HG03060 (cell line): ENCODE data around the gene DRC1.
"Not testable (repeated sequence)": the region's sequence is repeated elsewhere in the genome, so short reads cannot be mapped to it uniquely, and the experiment has no call there.

Experiments used
- ATAC-seq: cut with Tn5 transposase; IDR thresholded peaks from one replicate; pipeline ENCODE4 v1.9.1; 2021; ENCODE audit warnings: low read depth, moderate number of reproducible peaks; ENCODE audit not compliant: unreplicated experiment

DRC1 gene

GRCh38 chr2:26462100-26462499 lies 60.4 kb downstream of the DRC1 start:
- no peak for ATAC-seq

- ATAC-seq, result no peak
These were observed 61.0 kb downstream of the DRC1 start for GRCh38 chr2:26462511-26463243.

DNA sequence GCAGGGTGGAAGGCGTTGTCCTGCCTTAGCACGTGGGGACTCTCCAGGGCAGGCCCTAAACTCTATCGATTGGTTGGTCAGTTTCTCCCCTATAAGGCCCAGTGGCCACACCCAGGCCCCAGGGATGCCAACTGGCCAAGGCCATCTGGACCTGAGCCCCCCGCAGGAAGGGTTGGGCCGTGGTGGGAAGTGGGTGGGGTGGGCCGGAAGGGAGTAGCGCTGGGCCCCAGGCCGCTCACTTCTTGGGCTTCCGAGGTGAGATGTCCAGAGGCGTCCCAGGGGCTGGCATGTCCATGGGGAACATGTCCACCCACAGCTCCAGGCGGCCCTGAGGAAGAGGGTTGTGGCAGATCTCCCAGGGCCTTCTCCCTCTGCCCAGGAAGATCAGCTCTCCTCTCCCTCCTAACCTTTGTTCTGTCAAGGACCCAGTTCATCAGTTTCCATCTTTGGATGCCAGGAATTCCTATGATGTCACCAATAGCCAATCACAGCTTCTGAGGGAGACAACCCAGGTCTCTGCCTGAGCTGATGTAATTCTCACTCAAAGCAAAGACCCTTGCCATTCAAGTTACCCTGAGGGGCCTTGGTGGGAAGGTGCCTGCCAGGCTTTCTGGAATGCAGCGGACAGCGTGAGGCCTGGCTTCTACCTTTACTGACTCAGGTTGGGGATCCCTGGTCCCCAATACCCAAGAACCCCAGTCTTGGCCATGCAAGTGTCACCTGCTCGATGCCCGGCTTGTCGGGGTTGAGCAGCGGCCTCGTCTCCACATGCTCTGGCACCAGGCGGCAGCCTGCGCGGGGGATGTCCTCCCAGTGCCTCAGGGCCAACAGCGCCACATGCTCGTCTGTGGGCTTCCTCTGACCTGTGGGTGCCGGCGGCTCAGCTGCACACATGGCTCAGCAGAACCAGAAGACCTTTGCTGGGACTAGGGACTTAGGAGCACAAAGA lies 61.8 kb downstream of the DRC1 start:
- ATAC-seq, result no peak

DNA sequence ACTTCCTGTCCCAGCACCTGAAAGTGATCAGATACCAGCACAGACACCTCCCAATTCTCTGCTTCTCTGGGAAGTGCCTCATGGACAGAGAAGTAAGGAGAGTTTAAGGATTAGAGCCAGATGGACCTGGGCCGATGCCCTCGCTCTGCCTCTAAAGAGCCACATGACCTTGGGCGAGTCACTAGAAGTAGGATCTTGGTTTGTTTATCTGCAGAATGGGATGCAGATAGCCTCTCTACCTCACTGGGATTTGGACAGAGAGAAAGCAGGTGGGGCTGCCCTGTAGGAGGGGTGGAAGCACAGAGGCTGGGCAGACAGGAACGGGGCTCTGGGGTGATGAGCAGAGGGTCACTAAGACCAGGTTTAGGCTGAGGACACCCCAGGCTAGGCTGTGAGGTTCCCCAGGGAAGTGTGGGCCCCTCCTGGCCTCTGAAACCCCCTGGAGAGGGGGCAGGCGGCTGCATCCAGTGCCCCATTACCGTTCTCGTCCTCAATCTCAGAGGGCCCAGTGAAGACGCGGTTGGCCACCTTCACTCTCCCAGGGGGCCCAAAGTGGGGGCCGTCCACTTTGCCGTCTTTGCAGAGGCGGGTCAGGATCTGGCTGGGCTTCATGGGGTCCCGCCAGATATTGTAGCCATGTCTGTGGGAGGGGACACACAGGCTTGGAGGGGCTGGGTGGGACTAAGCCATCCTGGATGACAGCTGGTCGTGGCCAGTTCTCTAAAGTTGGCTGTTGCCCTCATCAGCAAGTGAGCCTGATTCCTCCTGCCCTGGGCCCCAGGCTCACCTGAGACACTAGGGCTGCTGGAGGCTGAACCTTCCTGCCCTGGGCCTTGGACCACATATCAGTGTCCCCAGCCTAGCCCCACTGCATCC lies 62.9 kb downstream of the DRC1 start:
- ATAC-seq, result no peak

GRCh38 chr2:26465266-26465925 lies 63.7 kb downstream of the DRC1 start:
- ATAC-seq, result no peak

GRCh38 chr2:26465981-26466471 lies 64.3 kb downstream of the DRC1 start:
- ATAC-seq, result no peak

- no peak for ATAC-seq
These were observed 65.1 kb downstream of the DRC1 start for GRCh38 chr2:26466662-26467310.

DNA sequence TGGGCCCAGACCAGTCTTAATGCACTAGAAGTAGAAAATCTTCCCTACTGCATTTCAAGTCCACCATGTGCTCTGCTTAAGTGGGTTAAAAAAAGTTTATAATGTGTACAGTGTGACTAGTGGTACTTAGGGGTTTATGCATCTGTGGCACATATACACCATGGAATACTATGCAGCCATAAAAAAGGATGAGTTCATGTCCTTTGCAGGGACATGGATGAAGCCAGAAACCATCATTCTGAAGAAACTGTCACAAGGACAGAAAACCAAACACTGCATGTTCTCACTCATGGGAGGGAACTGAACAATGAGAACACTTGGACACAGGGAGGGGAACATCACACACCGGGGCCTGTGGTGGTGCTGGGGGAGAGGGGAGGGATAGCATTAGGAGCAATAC lies 66.8 kb downstream of the DRC1 start:
- ATAC-seq, result not testable (repeated sequence)

GRCh38 chr2:26469092-26469710 lies 67.5 kb downstream of the DRC1 start:
- ATAC-seq, result no peak

GRCh38 chr2:26469955-26470354 lies 68.2 kb downstream of the DRC1 start:
- ATAC-seq, result no peak

- ATAC-seq, result no peak
These were observed 69.0 kb downstream of the DRC1 start for GRCh38 chr2:26470601-26471260.

DNA sequence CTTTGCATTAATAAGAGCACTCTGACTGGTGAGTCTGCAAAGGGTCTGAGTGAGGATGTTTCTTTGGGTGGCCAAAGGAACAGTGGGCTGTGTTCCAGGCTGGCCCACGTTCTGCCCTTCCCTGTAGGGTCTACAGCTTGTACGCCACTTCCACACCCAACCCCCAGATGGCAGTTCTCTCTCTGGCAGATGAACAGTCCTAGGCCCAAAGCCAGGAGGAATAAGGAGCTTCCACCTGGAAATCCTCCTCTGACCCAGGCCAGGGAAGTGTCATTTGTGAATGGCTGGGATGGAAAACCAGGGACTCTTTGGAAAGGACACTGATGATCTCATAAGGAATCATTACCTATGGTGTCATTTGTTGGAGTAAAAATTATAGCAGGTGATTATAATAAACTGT lies 69.6 kb downstream of the DRC1 start:
- no peak for ATAC-seq

DNA sequence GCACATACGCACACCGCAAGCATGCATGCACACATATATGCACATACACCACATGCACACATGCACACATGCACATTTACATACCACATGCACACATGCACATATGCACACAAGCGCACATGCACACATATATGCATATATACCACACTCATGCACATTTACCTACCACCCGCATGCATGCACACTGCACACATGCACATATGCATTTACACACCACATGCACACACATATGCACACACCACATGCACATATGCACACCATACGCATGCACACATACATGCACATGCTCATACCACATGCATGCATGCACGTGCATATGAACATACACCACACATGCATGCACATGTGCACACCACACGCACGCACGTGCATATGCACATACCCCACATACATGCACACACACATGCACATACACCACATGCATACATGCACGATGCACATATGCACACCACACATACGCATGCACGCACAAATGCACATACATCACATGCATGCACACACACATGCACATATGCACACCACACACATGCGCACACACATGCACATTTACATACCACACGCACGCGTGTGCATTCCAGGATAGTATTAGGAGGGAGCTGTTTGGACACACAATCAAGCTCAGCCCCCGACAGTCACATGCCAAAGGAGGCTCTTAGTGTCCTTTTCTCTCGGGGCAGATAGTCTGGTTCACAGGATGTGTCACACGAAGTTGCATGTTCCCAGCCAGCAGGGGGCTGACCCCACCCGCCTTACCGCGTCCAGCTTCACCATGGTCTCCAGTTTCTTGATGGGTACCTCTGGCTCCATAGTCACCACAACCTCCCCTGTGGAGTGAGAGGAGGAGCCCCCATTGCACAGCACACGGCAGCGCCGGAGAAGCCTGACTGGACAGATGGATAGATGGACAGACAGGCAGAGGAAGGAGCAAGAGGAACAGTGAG lies 70.3 kb downstream of the DRC1 start:
- ATAC-seq, result no peak

DNA sequence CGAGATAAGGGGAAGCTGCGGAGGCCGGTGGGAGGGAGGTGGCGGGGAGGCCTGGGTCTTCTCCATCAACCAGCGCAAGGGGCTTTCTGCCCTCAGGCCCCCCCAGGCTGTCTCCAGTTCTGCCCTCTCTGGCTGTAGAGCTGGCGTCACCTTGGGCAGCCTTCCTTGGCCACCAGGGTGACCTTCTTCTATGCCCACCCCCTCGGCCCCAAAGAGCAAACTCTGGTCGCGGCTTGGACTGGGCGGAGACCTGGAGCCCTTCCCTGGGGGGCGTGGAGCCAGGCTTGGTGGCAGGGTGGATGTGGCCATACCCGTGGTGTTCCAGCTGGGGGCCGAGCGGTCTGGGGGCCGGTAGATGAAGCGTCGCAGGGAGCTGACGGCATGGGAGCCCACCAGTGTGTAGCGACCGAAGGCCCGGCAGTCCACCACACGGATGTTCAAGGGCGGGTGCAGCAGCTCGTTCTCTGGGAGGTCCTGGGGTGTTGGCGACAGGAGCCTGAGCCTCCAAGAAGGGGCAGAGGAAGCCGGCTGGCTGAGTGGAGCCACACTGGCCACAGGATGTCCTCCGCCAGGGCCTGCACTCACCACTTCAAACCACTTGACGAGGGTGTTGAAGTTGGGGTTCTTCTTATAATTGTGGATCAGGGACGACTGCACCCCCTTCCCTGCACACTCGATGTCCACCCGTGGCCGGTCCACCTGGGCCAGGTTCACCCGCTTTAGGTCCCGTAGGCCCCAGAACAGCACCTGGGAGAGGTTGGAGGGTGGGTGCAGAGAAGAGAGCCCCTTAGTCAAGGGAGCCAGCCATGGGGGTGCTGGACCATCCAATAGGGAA lies 71.3 kb downstream of the DRC1 start:
- no peak for ATAC-seq

GRCh38 chr2:26473796-26474195 lies 72.1 kb downstream of the DRC1 start:
- no peak for ATAC-seq

- ATAC-seq, result no peak
These were observed 72.6 kb downstream of the DRC1 start for GRCh38 chr2:26474261-26474785.
